Measurements from ENCODE around the gene MAB21L4. TPM values are rescaled to one million over a fixed set of nuclear protein-coding genes. Genes with fewer than 3 reads are reported as not detected.

The MAB21L4 gene
- total RNA-seq = not detected in 2 replicates

DNA sequence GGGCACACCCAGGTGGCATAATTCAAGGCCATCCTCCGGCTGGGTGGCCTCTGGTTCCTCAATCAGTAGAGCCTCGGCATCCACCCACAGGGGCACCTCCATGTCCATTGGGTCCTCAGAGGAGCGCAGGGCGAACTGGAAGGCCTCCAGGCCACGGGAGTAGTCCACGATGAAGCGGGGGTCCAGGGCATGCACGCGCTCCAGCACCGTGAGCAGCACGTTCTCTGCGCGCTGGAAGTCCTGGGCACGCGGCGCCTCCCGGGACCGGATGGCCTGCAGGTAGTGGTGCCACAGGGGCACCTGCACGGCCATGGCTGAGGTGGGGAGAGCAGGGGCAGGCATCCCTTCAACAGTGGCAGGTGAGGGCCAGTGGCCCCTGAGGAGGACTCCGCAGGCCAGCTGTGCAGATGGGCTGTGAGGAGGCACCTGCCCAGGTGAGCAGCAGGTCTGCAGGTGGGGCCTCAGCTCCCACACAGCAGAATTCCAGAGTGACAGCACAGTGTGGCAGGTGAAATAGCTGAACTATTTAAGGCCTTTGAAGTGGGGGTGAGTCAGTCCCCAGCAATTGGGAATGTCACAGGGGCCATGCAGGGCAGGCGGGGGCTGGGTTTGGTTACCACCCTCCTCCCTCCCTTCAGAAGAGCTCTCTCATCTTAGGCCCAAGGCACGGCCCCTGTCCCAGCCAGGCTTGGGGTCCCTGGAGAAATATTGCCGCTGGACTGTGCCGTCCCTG is at the start of gene MAB21L4:
MAB21L4 (minus strand) TSS at position 501 of the 733 bp plus-strand sequence; CDS start at position 342, 159 bp downstream.

DNA sequence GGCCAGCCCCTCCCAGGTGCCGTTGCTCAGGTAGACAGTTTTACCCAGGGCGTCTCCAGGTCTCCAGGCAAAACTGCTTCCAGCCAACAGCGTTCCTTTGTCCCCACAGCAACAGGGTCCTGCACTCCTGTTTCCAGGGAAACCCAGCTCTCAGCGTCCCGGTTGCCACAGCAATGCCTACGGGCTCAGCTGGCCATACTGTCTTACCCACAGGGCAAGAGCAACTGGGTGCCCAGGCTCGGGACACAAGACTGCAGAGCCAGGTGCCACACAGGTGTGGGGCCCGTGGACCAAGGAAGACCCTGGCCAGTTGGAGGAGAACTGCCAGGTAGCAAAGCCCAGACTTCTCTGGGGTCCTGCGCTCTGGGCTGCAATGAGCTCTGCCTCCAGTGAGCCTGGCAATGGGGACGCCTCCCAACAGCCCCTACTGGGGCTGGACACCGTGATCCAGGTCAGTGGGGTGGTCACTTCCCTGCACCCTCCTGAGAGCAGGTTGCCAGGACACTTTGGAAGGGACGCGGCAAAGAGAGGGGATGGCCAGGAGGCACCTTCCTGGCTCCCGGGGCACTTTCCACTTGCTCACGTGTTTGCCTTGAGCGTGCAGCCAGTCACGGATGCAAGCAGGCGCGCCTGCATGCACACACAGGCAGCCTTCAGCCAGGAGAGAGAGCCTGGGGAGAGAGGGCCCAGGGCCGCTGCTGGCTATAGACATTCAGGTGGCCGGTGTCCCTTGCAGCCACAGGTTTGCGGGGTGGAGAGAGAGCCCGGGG is 10.4 kb upstream of the MAB21L4 start, which contains the start of gene CROCC2:
CROCC2 (plus strand) TSS at position 196 of the 770 bp plus-strand sequence; CDS start at position 374, 178 bp downstream.

DNA sequence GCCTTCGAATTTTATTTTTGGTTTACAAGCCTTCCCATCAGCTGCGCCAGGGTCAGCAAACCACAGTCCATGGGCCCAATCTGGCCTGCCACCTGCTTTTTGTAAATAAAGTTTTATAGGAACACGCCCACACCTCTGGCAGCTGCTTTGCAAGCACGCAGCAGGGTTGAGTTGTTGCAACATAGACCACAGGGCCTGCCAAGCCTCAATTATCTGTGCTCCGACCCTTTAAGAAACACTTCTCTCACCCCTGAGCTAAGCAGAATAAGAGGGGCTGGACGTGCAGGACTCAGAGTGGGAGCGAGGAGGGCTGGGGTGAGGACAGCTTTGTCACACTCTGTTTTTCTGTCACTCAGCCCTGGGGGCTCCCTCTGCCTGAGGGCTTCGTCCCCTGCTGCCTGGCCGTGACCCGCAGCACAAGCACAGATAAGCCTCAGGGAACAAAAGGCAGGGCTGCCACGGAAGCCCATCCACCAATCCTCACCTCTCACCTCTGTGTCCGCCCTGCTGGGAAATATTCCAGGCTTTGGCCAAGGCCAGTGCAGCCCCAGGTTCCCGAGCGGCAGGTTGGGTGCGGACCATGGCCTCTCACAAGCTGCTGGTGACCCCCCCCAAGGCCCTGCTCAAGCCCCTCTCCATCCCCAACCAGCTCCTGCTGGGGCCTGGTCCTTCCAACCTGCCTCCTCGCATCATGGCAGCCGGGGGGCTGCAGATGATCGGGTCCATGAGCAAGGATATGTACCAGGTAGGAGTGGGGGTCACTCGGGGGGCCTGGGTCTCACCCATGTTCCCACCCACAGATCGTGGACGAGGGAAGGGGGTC is 27.5 kb downstream of the MAB21L4 start, which contains the start of gene AGXT:
AGXT (plus strand) TSS at position 539 of the 823 bp plus-strand sequence; CDS start at position 581, 42 bp downstream.

Other genes with a start within 250 kb of the MAB21L4 start
- gene AQP12B, start 213.3 kb downstream of the MAB21L4 start, total RNA-seq = not detected in 2 replicates
- gene AQP12A, start 204.3 kb downstream of the MAB21L4 start, total RNA-seq = not detected in 2 replicates
- under 0.01 TPM in 1 of 2 replicates, not detected in the other for gene KIF1A, start 75.9 kb downstream of the MAB21L4 start, total RNA-seq
- not detected in 2 replicates for gene AGXT, start 27.3 kb downstream of the MAB21L4 start, total RNA-seq
- gene CROCC2, start 10.2 kb upstream of the MAB21L4 start, total RNA-seq = not detected in 2 replicates
- gene SNED1, start 102.5 kb upstream of the MAB21L4 start, total RNA-seq = 4.6 and 10.7 TPM in 2 replicates
- 22.6 and 25.7 TPM in 2 replicates for gene MTERF4, start 206.1 kb upstream of the MAB21L4 start, total RNA-seq